CD4-positive, alpha-beta T cell treated with Interferon alpha-2 for 1 hour (primary cell): ENCODE measurements around the gene ZBTB3.
"Not testable (repeated sequence)": the region's sequence is repeated elsewhere in the genome, so short reads cannot be mapped to it uniquely, and the experiment has no call there.

ENCODE experiments used
- DNase-seq, 2 donors: peaks; one replicate each; pipeline ENCODE4 v3.0.0-alpha.2; 2020 to 2022

The ZBTB3 gene

GRCh38 chr11:62713343-62713742 is 40.6 kb downstream of the ZBTB3 start:
- no peak for DNase-seq

DNA sequence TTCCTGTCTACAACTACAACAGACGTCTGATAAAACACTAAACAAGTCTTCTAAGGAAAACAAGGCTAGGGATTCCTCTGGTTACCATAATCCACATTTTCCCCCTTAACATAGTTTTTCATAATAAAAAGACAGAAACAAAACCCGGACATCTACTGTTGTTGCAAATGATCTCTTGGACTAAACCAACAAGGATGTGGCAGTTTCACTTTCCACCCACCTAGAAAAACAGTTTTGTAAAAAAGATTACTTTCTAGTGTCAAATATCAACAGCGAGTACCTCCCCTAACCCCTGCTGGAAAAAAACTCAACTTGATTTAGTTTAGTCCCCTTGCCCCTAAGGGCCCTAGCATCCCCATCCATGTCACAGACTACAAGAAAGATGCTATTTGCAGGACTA is 41.1 kb downstream of the ZBTB3 start:
- no peak for DNase-seq

GRCh38 chr11:62712276-62712812 is 41.6 kb downstream of the ZBTB3 start:
- DNase-seq, result no peak

GRCh38 chr11:62710001-62710345 is 44.0 kb downstream of the ZBTB3 start:
- DNase-seq, result no peak

DNA sequence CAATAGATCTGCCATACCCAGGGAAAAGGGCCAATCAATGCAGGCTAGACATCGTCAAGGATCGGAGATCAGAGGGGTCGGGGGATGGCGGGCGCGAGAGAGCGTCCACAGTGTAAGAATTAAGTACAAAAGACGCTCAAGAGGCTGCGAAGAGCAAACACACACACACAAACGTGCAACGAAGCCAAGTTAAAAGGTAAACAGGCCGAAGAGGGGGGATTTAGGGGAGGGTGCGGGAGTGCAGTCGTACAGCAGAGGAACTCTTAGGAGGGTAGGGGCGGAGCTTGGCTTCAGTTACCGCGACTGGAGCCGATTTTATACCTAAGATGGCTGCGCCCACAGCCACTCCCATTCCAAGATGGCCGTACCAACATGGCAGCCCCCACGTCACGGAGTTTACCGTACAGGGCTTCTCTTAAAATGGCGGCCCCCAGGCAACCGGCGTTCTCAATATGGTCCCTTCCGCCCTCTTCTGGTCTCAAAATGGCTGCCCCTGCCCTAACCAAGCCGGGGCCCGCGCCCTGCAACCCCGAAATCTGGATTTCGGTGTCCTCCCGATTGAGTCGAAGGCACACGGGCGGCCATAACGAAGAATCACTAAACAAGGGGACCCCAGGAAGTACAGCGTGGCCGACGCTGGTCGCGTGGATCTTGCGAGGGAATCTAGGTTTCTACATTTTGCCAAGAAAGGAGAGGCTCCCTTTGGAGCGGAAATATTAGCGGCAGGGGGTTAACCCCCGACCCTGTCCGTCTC is 44.5 kb downstream of the ZBTB3 start:
- peak; percentile 98 to 99 for DNase-seq

GRCh38 chr11:62708793-62709192 is 45.2 kb downstream of the ZBTB3 start:
- DNase-seq, result peak; percentile 38 to 59

DNA sequence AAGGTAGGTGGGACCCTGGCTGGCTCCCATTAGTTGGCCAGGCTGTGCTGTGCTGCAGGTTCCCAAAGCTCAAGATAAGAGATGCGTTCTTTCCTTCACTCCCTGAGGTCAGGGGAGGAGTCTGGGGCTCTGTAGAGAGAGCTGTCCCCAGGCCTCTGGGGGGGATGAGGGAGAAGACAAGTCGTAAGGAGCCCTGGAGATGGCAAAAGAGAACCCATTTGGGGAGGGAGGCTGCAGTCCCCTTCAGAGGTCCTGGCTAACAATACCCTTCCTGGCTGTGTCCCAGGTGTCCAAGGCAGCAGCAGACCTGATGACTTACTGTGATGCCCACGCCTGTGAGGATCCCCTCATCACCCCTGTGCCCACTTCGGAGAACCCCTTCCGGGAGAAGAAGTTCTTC is 45.6 kb downstream of the ZBTB3 start:
- DNase-seq, result no peak

DNA sequence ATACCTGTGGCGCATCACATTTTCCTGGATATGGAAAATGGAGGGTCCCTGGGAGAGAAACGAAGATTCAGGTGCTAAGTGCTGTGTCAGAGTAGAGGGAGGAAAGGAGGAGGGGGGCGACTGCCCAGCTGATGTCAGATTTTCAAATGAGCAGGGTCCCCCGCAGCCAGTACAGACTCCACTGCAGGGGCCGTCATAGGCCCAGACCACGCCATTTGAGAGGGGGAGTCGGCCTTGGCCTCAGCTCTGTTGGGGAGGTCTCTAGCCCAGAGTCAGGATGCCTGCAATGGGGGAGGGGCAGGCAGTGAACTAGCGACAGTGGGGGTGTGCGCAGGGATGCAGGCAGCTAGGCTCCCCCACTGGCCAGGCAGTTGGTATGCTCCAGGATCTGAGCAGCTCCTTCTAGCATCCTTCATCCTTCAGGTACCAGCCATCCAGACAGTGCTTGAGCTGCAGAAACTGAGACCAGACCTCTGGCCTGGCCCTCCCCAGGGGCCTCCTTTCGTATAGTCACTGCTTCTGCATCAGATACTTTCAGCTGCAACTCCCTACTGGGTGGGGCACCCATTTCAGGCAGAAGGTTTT is 46.6 kb downstream of the ZBTB3 start, which contains the start of the genes BSCL2 and GNG3:
BSCL2 (minus strand) TSS at position 148 of the 585 bp plus-strand sequence. CDS start 229 bp downstream, outside the sequence.
GNG3 (plus strand) TSS at position 400 of the 585 bp plus-strand sequence. CDS start 620 bp downstream, outside the sequence.
- DNase-seq, result no peak

DNA sequence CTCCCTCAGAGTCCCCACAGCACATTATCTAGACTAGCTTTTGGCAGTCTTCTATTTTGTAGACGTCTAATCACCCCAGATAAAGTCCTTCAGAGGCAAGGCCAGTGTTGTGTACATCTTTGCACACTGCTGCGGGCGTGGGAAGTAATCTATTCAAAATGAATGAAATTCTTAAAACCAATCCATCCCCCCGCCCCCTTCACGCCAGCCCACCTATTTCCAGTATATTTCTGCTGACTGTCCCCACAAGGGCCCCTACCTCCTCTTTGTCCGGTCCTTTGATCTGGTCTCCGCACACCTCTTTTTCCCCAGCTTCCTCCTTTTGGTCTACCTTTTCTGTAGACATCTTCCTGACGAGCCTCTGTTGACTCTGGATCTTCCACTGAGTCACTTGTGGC is 47.1 kb downstream of the ZBTB3 start:
- no peak for DNase-seq

DNA sequence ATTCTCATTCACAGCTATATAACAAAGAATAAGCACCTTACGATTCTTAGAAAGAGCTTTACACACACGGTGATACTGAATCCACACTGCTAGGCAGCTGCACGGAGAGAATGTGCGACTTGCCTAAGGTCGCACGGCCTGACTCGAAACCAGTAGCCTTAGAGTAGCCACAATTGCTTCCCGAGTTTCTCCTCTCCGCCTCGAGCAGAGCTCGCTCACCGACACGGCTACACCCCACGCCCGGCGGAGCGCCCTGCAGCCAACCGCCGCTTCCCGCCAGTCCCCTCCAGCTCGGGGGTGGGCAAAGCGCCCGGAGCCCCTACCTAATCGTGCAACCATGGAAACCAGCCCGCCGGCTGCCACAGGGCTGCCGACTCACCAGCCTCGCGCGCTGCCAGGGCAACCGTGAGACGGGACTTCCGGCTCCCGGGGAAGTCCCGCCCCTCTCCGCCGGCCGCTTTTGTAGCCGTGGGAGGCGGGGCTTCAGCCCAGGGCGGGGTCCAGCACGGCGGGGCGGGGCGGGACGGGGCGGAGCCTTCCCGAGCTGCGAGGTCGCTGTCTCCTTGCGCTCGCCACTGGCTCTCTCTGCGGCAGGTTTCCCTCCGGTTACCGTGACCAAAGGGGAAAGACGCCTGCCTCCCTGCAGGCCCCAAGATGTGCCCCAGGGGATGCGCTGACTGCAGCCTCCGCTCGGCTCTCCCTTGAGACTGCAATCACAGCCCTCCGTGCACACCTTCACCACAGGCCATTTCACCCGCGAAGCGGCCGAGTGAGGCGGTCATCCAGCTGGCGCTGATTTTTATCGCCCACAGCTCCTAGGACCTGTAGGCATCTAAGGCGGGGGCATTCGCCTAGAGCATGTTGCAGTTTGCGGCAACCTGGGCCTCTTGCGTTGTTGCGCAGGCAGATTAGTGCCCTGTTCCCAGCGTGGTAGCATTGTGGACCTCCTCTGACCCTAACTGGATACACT is 47.8 kb downstream of the ZBTB3 start:
- DNase-seq, result peak; percentile 93 to 95

DNA sequence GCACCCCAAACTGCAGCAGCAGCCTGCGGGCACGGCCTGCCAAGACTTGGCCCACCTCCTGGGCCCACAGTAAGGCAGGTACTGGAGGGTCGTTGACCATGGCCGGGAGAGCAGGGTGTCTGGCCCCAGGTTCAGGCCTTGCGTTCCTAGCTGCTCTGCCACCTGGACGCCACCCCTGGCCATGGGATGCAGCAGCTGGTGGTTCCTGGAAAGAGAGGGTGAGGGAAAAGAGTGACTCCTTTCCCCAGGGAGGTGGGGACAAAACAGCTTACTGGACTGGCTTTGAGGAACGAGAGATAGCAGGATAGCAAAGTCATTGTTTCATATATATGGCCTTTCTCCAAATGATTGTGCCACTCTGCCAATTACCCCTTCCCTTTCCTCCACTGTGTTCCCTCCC is 48.5 kb downstream of the ZBTB3 start:
- no peak for DNase-seq

DNA sequence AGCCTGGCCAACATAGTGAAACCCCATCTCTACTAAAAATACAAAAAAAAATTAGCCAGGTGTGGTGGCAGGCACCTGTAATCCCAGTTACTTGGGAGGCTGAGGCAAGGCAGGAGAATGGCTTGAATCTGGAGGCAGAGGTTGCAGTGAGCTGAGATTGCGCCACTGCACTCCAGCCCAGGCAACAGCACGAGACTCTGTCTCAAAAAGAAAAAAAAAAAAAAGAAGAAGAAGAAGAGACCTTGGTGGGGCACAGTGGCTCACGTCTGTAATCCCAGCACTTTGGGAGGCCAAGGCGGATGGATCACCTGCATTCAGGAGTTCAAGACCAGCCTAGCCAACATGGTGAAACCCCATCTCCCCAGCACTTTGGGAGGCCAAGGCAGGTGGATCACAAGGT is 50.0 kb downstream of the ZBTB3 start:
- DNase-seq, result not testable (repeated sequence)

DNA sequence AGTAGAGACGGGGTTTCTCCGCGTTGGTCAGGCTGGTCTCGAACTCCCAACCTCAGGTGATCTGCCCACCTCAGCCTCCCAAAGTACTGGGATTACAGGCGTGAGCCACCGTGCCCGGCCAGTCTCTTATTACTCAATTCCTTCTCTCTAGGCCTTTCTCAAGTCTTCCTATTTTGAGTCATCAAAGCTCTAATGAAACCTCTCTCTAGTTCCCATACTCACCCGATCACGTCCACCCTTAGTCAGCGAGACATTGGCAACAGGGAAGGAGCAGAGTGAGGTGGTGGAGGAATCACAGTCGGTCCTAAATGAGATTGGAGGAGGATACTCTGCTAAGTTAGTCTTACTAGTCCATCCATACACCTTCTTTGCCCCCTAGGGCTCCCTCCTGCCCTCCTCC is 51.7 kb downstream of the ZBTB3 start:
- peak in 1 of 2 donors; percentile 7 for DNase-seq
